ENCODE results near the gene NECAB2.

Gene NECAB2

GRCh38 chr16:84014570-84015327 lies 46.7 kb downstream of the NECAB2 start:
- DNase-seq (ENCODE audit: insufficient read length, low spot score) = no peak

DNA sequence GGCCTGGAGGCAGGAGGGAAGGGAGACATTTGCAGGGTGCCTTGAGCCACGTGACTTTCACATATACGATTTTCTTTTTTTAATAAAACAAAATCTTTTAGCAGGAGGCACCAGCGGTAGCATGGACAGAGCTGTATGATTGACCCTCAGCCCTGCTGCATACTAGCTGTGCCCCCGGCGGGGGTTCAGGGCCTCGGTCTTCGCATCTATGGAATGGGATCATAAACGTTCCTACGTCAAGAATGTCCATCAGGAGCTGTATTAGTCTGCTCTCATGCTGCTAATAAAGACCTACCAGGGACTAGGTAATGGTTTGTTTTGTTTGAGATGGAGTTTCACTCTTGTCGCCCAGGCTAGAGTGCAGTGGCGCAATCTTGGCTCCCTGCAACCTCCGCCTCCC lies 47.4 kb downstream of the NECAB2 start:
- FAIRE-seq = no peak
- DNase-seq (ENCODE audit: insufficient read length, low spot score) = no peak

More at GRCh38 chr16:84014570-84015327, 46.7 kb downstream of the NECAB2 start:
- no peak for FAIRE-seq

DNA sequence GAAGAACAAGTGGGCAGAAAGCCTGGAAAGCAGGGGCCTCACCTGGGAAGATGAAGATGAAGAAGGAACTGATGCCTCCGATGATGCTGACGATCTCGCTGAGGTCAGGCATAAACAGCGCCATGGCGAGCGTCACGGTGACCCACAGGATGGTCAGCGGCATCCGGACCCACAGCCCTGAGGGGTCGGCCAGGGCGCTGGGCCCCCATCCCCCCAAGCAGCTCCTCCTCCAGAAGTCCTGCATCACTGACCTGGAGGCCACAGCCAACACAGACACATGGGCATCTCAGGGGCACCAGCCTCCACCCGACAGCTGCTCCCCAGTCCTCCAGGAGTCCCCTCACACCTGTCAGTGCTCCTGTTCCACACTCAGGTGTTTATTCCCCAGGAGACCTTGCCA lies 48.4 kb downstream of the NECAB2 start:
- FAIRE-seq = no peak
- DNase-seq (ENCODE audit: insufficient read length, low spot score) = no peak

DNA sequence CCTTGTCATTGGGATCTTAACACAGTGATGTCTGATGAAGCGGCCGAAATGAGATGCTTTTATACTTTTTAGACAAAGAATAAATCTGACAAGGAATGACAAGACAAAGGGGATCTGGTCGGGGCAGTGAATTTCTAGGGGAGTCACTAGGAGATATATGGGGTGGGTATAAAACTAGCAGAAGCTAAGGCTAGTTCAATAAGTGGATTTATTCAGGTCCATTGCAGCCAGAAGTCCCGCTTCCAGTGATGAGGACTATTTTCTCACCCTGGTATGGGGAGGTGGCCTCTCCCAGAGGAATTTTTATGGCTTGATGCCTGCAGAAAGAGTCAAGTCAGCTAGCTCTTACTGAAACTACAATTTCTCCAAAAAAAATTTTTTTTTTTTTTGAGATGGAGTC lies 50.7 kb downstream of the NECAB2 start:
- DNase-seq (ENCODE audit: insufficient read length, low spot score) (no peak), FAIRE-seq (no peak)

- no peak for FAIRE-seq
- no peak for DNase-seq (ENCODE audit: insufficient read length, low spot score)
Observed at GRCh38 chr16:84020353-84020752, 52.3 kb downstream of the NECAB2 start.

DNA sequence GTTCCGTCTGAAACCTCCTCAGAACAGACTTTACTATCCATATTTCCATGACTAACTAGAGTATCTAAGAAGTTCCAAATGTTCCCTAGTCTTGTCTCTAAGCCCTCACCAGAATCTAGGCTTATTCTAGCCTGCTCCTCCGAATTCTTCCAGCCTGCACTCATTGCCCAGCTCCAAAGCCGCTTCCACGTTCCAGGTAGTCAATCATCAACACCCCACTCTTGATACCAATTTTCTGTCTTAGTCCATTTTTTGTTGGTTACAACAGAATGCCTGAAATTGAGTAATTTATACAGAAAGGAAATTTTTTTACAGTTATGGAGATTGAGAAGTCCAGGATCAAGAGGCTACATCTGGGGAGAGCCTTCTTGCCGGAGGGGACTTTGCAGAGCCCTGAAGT lies 53.4 kb downstream of the NECAB2 start:
- FAIRE-seq = no peak

GRCh38 chr16:84022644-84023043 lies 54.6 kb downstream of the NECAB2 start:
- FAIRE-seq (no peak), DNase-seq (ENCODE audit: insufficient read length, low spot score) (no peak)

More for the DNA sequence above, 53.4 kb downstream of the NECAB2 start:
- no peak for DNase-seq (ENCODE audit: insufficient read length, low spot score)

DNA sequence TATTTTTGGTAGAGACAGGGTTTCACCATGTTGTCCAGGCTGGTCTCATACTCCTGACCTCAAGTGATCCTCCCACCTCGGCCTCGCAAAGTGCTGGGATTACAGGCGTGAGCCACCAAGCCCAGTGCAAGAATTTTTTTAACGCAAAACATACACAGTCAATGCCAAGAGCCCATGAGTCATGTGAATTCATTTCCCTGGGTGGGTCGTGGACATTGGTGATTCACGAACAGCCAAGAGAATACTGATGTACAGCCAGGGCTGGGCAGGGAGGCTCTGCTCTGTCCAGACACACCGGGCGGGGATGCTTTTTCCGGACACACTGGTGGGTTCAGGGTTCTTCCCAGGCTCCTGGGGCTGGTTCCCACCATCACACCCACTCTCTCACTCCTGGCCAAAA lies 56.8 kb downstream of the NECAB2 start:
- DNase-seq (ENCODE audit: insufficient read length, low spot score) = no peak
- FAIRE-seq = no peak

DNA sequence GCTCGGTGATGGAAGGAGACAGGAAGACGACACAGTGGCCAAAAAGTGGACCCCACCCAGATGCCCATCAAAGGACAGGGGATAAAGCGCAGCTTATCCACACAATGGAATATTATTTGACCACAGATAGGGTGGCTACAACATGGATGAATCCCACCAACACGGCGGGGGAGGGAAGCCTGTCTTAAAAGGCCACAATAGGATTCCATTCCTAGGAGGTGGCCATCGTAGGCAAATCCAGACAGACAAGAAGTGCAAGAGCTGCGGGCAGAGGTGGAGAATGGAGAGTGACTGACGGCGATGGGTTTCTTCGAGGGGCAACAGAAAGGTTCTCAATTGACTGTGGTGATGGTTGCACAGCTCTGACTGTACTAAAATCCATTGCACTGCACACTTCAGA lies 58.6 kb downstream of the NECAB2 start:
- DNase-seq (ENCODE audit: insufficient read length, low spot score) (no peak), FAIRE-seq (no peak)

DNA sequence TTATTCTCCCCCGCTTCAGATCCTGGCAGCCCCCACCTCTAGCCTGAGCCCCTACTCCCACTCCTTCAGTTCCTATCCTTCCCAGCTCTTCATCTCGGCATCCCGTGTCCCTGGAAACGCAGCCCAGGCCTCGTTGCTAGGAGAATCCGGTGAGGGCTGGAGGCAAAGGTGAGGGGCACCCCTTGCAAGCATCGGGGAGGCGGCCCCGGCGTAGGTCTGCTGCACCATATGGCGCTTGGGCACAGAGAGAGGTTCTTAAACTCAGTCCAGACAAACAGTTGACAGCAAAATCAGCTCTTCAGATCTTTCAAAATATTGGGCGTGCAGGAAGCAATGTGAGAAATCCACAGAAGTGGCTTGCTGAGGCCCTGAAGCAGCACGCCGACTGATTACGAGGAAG lies 59.6 kb downstream of the NECAB2 start:
- DNase-seq (ENCODE audit: insufficient read length, low spot score) = no peak
- FAIRE-seq = no peak

- DNase-seq (ENCODE audit: insufficient read length, low spot score) = no peak
- FAIRE-seq = no peak
Observed at GRCh38 chr16:84029297-84030047, 61.4 kb downstream of the NECAB2 start.

DNA sequence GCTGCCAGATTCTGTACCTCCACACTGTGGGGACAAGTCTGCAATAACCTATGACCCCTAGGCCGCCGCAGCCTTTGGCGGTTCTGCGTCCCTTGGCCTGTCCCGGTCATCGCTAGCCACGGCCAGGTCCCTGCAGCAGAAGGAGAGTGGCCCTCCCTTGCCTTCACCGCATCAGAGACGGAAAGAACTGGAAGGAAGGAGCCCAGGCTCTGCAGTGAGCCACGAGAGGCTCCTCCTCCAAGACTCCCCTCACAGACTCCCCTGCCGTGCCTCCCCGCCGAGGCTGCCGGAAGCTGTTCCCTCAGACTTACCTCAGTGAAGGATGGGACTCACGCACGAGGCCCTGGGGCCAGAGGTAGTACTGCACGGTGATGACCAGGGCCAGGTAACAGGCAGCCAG lies 63.5 kb downstream of the NECAB2 start:
- DNase-seq (ENCODE audit: insufficient read length, low spot score) (no peak), FAIRE-seq (no peak)

DNA sequence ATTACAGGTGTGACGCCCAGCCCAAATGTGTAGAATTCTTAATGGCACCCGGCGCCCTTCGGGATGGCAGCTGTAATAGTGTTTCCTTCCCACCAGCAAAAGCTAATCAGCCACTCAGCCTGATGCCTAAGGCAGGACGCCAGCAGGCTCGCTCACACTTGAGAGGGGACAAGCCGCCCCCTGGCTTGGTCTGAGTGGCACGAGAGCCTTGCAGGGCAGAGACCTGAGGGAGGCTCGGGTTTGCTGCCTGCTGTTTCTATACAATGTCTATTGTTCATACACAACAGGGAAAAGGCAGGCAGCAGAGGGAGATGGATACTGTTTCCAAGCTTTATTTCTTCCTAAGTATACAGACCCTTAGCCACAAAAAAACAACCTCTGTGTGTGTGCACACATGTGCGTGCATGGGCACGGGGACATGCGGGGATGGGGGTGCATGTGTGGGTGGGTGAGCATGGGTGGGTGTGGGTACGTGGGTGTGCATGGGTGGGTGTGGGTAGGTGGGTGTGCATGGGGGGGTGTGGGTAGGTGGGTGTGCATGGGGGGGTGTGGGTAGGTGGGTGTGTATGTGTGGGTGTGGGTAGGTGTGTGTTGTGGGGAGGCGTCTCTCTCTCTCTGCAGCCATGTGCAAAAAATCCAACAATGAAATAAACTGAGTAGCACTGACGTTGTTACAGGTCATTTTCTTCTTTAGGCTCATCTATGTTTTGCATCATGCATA lies 64.6 kb downstream of the NECAB2 start:
- FAIRE-seq (no peak), DNase-seq (ENCODE audit: insufficient read length, low spot score) (no peak)

- DNase-seq (ENCODE audit: insufficient read length, low spot score) (no peak), FAIRE-seq (no peak)
Observed at GRCh38 chr16:84033251-84034195, 65.5 kb downstream of the NECAB2 start.

- no peak for FAIRE-seq
- DNase-seq (ENCODE audit: insufficient read length, low spot score) = no peak
Observed at GRCh38 chr16:84034516-84034915, 66.5 kb downstream of the NECAB2 start.

DNA sequence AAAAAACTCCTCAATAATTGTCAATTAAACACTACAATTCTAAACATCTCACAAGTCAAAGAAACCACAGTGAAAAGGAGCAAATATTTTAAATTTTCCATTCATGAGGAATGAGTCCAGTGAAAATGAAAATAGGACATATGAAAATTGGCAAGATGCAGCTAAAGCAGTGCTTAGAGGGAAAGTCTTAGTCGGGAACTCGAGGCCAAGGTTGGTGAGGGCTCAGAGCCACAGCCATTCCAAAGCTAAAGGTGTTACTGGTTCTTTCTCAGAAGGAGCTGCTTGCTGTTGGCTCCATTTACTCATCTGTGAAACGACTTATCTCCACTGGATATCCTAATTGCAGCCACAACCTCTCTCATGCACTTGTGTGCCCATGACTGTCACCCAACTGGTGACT lies 68.1 kb downstream of the NECAB2 start:
- DNase-seq (ENCODE audit: insufficient read length, low spot score) = no peak
- no peak for FAIRE-seq

- DNase-seq (ENCODE audit: insufficient read length, low spot score) (no peak), FAIRE-seq (no peak)
Observed at GRCh38 chr16:84036982-84037425, 69.0 kb downstream of the NECAB2 start.

DNA sequence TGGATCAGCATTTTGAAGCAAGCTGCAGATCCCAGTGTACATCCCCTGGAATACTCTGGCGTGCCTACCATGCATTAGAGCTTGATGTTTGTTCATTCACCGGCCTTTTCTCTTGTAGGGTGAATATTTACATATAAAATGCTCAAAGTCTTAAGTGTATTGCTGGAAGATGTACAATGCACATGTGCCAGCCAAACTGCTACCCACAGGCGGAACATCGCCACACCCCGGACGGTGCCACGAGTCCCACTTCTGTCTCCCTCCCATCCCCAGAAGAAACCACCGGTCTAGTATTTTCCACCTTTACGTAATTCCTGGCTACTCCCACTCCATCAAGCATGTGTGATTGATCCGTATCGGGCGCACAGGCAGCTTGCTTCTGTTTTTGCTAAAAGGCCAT lies 70.4 kb downstream of the NECAB2 start:
- FAIRE-seq = no peak
- no peak for DNase-seq (ENCODE audit: insufficient read length, low spot score)

- no peak for FAIRE-seq
- DNase-seq (ENCODE audit: insufficient read length, low spot score) = no peak
Observed at GRCh38 chr16:84039696-84040095, 71.7 kb downstream of the NECAB2 start.

DNA sequence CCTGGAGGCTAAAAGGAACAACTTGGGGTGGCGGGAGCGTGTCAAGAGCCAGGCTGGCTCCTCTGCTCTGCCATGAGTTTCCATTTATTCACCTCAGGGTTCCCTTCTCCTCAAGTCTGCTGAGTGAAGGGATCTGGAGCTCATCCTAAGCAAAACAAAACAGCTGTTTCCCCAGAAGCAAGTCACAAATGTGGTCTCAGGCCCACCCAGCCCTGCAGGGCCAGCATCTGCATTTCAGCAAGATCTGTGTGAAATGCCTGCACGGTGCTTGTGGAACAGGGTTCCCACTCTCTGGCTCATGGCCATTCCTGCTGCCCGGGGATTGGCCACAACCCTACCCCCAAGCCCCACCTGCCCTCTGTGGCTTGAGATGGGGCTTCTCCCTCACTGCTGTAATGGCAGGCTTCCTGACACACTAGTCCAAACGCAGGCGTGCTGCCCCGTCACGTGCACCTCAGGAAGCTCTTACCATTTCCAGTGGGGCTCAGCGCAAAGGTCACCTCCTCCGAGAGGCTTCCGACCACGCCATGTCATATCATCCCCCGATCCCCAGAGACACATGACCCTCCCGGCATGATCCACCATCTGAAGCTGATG lies 72.3 kb downstream of the NECAB2 start:
- DNase-seq (ENCODE audit: insufficient read length, low spot score) (no peak), FAIRE-seq (no peak)

All from GM19239 (cell line).